ENCODE data around the gene EMID1.

GRCh38 chr22:29184849-29185490 lies 20.7 kb upstream of the EMID1 start:
- no peak for TF ChIP-seq CTCF (IDR thresholded peaks at IDR 0.05)
- TF ChIP-seq NFIC (IDR thresholded peaks at IDR 0.05; ENCODE audit: borderline replicate concordance): no peak
- TF ChIP-seq SMC3 (IDR thresholded peaks at IDR 0.05; ENCODE audit: low read depth, low read length): no peak
- no peak for TF ChIP-seq EP300 (IDR thresholded peaks at IDR 0.05; ENCODE audit: borderline replicate concordance in 1 of 2, low read depth in 1 of 2, low read length in 1 of 2)
- no peak for TF ChIP-seq MEF2A (IDR thresholded peaks at IDR 0.05; ENCODE audit: borderline replicate concordance, low read depth)
- TF ChIP-seq SIN3A (IDR thresholded peaks at IDR 0.05; ENCODE audit: borderline replicate concordance, low read depth, low read length): no peak
- TF ChIP-seq MAX (IDR thresholded peaks at IDR 0.05; ENCODE audit: low read depth): no peak
- no peak for TF ChIP-seq TCF12 (IDR thresholded peaks at IDR 0.05)
